RCC 7860 (cell line): Measurements from ENCODE around the gene BTBD9.
A peak's percentile ranks its signal among the peaks of the same experiment; 100 is the strongest.

ENCODE experiments used
- DNase-seq: peaks from one replicate; pipeline ENCODE4 v3.0.0-alpha.2; 2015; ENCODE audit warnings: low spot score
- FAIRE-seq: peaks from 2 replicates; lab custom pipeline; 2012; peaks lifted over from hg19 to GRCh38; lab: Jason Lieb, UNC

The BTBD9 gene

DNA sequence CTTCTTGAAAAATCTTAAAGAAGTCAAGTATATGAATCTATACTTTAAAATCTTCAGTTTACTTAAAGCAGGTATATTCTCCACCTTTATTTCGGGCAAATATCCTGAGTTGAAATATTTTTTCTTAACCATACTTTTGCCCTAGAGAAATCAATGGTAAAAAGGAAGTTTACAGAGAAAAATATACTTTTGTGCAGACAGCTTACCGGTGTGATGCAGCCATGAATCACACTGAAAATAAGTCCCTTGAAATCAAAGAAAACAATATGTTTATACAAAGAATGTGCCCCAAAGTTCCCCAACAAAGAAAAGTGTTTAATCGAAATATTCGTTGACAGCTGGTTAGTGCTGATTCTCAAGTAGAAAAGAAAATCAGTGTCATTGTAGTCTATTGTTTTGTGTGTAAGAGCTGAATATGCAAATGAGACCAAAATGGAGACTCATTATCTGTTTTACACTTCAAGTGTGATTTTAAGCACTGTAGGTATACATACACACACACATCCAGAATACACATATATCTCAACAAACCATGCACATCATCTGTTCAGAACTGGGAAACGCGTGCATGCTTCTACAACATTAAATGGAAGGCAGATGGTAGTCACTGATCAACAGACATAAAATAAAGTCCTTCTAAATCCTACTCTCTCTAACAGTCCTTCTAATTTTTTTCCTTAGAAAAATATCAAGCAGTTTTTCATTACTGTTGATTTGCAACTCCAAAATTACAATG is 73.3 kb downstream of the BTBD9 start:
- FAIRE-seq = no peak
- no peak for DNase-seq

DNA sequence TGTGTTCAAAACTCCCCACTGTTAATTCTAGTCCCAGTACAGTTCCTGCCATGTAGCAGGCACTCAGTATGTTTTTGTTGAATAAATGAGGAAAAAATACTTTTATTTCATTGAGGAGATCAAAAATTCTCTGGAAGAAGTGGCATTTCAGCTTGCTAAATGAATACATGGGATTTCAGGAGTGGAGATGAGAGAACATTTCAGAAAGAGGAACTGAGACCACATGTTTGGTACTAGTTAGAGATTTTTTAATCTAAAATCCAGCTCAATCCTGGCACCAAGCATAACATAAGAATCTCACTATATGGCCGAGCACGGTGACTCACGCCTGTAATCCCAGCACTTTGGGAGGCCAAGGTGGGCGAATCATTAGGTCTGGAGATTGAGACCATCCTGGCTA is 75.4 kb downstream of the BTBD9 start:
- no peak for FAIRE-seq
- no peak for DNase-seq

DNA sequence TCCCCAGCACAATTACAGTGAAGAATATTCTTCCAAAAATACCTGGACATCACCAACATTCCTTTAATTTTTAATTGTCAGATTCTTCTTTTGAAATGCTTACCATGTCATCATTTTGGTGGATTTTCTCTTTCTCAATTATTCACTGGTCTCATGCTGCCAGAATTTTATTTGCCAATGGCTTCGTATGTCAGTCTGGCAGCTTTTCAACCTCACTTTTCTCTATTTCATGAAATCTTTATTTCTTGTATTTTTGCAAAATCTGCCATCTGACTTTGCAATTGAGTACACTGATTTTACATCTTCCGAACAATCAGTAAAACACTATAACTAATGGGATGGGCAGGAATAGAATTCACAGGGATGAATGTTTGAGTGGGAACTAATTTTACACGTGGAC is 84.1 kb downstream of the BTBD9 start:
- DNase-seq (no peak), FAIRE-seq (no peak)

DNA sequence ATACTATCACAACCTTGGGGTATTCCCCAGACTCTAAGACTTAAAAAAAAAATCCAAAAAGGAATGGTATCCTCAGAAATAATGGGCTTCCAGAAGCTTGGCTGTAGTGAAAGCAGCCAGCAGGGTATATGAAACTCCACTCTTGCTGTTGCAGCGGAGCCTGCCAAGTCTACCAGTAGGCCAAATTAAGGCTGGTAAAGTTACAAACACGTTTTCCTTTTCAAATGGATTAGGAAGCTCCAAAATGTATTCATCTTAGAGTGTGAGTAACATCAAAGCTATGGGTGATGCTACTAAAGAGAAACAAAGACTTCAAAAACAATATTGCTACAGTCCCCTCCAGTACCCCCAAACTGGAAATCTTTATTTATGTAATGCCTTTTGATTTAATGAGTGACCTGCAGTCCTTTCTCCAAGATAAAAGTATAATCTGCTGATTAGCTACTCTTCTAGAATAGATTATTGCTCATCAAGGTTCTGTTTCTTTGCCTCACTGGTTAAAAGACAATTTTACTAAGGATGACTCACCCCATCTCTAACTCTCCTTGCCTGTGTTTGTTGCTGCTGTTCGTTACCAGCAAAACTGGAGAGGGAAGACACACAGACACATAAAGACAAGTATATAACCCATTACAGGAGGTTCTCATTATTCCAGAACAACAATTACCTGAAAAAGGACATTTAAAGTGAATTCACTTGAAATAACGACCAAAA is 84.9 kb downstream of the BTBD9 start:
- FAIRE-seq (peak; percentile 66), DNase-seq (peak; percentile 37)

DNA sequence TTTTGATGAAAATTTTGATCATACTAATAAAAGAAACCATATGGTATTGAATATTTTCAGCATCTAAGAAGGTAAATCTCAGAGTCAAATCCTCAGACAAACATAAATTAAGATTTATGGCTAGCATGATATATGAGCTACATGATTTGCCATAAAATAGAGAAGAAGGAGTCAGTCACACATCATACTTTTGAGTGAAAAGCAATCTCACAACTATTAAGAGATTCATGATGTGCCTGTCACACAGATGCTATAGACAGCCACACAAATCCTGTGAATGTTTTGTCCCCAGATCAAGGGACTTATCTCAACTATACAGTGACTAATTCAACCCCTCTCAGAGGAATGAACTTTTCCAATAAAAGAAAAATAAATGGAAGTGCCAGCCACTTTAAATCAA is 85.7 kb downstream of the BTBD9 start:
- DNase-seq = no peak
- FAIRE-seq = no peak

DNA sequence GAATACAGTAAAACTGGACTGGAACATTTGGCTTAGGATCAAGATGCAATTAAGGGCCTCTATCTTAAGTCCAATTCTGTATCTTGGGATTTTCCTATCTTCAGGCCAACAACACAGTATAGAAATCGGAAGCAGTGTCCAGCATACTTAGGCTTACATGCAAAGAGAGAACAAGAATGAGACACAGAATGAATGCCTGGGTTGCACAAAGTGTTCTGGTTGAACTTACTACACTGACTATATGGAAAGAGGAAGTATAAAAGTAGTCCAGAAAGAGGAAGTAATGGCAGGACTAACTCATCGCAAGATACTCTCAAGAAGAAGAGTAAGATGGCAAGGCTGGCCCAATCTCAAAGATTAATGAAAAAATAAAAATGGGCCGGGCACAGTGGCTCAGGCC is 87.6 kb downstream of the BTBD9 start:
- FAIRE-seq = no peak

DNA sequence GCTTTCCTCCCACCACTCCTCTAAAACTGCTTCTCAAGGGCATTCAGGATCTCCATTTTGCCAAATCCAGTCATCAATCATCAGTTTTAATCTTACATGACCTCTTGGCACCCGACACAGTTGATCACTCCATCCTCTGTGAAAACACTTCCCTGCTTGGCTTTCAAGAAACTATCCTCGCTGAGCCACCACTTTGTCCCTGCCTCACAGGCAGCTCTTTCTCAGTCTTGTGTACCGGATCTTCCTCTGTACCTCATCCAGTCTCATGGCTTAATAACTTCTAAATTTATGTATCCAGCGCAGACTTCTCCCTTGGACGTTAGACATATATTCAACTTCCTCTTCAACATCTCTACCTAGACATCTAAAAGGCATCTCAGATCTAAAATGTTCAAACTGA is 89.9 kb downstream of the BTBD9 start:
- FAIRE-seq = no peak

More for the DNA sequence above, 87.6 kb downstream of the BTBD9 start:
- no peak for DNase-seq

DNA sequence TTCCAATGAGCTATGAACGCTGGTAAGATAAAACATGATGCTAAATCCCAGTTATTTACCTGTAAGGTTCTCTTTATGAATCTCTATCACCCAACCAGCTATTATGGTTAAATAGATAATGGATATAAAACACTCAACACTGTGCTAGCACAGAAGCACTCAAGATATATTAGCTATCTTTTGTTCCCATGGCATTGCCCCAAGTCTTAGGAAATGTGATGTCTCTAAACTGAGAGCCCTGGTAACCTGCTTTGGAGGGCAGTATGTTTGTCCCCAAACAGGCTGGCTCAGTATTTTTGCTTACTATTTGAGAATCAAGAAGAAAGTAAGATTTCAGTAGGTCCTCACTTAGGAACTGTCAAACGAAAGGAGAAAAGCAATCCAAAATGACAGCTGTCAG is 90.5 kb downstream of the BTBD9 start:
- DNase-seq = no peak

More for the DNA sequence above, 89.9 kb downstream of the BTBD9 start:
- DNase-seq = no peak

DNA sequence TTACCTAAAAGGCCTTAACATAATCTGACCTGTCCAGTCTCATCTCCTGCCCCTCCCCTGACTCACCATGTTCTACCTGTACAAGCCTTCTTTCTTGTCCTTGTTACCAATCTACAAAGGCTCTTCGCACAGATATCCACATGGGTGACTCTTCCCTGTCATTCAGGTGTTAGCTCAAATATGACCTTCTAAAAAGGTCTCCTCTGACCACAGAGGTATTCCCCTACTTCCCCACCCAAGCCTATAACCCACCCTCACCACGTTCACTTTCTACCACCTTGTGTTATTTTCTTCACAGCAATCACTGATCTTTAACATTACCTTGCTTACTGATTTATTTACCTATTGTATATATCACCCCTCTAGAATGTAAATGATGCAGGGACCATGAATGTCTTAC is 96.7 kb downstream of the BTBD9 start:
- no peak for DNase-seq

More for the DNA sequence above, 90.5 kb downstream of the BTBD9 start:
- no peak for FAIRE-seq

DNA sequence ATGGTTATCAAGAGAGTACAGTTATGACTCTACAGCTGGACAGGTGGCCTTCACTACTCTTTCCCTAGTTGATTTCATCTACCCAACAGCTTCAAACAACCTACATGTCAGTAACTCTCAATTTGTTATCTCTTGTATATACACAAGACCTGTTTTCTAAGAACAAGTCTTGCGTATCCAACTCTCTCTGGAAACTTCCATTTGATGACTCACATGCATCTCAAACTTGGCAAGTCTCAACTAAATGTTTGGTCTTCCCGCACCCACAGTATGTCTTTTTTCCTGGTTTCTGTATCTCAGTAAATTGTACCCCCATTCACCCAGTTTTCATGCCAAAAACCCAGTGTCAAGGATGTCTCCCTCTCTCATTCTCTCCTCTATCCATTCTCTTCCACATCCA is 97.7 kb downstream of the BTBD9 start:
- DNase-seq (no peak), FAIRE-seq (no peak)

More for the DNA sequence above, 96.7 kb downstream of the BTBD9 start:
- FAIRE-seq = no peak

DNA sequence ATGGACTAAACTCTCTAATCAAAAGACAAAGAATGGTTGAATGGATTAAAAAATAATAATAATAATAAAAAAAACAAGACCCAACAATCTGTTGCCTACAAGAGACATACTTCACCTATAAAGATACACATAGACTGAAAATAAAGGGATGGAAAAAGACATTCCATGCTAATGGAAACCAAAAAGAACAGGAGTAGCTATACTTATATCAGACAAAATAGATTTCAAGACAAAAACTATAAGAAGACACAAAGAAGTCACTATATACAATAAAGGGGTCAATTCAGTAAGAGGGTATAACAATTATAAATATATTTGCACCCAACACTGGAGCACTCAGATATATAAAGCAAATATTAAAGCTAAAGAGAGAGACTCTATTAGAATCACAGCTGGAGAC is 106.7 kb downstream of the BTBD9 start:
- no peak for FAIRE-seq
- DNase-seq = no peak

DNA sequence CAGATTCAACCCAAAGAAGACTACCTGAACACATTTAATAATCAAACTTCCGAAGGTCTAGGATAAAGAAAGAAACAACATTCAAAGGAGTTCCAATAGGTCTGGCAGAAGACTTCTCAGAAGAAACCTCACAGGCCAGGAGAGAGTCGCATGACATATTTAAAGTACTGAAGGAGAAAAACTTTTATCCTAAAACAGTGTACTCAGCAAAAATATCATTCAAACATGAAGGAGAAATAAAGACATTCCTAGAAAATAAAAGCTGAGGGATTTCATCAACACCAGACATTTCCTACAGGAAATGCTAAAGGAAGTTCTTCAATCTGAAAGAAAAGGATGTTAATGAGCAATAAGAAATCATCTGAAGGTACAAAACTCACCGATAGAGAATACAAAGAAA is 108.6 kb downstream of the BTBD9 start:
- DNase-seq (no peak), FAIRE-seq (no peak)

DNA sequence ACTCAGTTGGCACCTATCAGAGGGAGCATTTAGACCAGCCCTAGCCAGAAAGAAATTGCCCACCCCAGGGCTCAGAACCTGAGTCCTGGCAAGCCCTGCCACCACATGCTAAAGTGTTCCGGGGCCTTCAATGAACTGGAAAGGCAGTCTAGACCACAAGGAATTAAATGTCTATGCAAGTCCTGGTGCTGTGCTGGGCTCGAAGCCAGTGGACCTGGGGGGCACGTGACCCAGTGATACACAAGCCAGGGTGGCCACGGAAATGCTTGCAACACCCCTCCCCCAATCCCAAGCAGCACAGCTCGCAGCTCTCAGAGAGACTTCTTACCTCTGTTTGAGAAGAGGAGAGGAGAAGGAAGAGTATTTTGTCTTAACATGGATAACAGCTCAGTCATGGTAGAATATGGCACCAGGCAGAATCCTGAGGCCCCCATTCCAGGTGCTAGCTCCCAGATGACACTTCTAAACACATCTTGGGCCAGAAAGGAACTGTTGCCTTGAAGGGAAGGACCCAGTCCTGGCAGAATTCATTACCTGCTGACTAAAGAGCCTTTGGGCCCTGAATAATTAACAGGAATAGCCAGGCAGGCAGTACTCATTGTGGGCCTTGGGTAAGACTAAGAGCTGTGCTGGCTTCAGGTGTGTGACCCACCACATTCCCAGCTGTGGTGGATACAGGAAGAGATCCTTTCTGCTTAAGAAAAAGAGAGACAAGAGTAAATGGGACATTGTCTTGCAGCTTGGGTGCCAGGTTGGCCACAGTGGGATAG is 111.3 kb downstream of the BTBD9 start:
- DNase-seq (no peak), FAIRE-seq (no peak)

DNA sequence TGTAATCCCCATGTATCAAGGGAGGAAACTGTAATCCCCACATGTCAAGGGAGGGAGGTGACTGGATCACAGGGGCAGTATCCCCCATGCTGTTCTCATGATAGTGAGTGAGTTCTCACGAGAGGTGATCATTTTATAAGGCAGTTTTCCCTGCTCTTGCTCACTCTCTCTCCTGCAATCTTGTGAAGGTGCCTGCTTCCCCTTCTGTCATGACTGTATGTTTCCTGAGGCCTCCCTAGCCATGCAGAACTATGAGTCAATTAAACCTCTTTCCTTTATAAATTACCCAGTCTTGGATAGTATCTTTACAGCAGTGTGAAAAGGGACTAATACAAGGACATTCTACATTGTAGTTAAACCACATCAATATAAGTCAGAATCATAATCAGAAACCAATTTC is 112.4 kb downstream of the BTBD9 start:
- no peak for FAIRE-seq
- no peak for DNase-seq

DNA sequence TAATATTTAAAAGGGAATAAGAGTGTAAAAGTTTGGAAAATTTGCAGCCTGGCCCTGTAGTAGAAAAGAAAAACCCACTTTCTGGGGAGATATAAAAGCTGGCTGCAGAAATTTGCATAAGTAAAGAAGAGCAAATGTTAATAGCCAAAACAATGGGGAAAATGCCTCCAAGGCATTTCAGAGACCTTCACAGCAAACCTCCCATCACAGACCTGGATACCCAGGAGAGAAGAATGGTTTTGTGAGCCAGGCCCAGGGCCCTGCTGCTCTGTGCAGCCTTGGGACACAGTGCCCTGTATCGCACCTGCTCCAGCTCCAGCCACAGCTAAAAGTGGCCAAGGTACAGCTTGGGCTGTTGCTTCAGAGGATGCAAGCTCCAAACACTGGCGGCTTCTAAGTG is 113.8 kb downstream of the BTBD9 start:
- DNase-seq = no peak
- FAIRE-seq = no peak

DNA sequence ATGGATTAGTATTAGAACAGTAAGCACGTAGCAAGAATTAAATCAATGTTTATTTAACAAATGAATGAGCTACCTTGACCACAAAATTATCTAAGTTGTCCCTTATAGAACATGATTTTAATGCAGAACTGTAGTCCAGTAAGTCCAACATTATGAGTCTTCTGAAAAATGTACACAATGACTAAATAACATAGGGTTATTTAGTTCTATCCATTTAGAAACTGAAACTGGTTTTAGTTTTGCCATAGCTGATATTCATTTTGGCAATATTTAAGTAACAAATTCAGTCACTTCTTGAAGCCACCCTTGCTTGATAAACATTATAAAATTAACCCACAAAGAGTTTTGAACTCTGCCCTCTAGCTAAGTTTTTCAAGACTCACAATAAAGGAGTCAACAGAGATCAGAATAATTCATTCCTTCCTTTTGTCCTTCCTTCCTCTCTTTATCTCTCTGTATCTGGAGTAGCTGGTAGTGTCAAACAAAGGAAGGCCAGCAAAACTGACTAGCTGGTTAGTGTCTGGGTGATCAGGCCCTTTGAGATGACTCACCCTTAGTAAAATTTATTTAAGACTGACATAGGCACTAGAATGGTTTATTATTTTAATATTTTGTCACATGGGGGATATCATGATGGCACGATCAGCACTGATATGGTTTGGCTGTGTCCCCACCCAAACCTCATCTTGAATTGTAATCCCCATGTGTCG is 115.1 kb downstream of the BTBD9 start:
- DNase-seq (no peak), FAIRE-seq (no peak)

DNA sequence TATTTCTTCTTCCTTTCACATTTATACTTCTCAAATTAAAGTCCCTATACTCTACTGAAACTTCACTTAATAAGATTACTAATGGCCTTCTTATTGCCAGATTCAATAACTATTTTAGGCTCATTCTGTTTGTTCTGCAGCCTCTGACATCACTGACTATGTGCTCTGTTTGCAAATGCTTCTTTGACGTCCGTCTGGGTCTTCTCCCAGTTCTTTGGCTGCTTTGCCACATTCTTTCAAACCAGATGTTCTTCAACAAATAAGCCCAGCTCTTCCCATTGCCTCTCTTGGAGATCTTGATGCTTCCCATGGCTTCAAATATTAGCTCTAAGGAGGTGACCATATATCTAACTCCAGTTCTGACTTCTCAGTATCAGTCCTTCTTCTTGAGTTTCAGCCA is 117.4 kb downstream of the BTBD9 start:
- FAIRE-seq (no peak), DNase-seq (no peak)

DNA sequence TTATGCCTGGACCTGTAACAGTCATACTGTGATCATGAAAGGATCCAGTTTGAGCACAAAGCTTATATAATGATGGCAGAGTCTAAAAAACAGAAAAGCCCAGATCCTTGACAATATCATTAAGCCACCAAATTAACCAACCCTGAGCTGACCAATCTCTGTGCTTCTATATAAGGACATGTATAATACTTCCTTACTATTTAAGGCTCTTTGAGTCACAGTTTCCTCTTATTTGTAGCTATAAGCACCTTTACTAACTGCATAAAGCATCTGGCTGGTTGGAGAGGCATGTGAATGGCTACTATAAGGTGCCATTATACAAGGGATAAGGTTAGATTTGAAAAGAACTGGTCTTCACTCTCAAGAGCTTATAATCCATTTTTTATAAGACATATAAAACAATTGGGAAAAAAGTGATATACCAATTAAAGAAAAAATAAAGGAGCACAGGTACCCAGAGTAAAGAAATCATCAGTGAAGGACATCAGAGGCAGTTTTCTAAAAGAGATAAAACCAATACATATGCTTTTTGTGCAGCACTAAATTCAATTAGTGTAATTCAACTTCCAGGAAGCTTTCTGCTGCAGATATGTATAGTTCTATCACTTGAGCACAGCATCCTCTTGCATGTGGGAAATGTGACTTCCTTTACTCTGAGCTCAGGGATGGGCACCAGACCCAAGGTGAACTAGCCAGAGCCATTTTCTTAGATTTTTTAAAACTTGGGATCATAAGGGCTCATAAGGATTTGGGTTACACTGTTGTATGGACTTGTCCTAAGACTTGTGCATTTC is 121.0 kb downstream of the BTBD9 start:
- FAIRE-seq (no peak), DNase-seq (no peak)

DNA sequence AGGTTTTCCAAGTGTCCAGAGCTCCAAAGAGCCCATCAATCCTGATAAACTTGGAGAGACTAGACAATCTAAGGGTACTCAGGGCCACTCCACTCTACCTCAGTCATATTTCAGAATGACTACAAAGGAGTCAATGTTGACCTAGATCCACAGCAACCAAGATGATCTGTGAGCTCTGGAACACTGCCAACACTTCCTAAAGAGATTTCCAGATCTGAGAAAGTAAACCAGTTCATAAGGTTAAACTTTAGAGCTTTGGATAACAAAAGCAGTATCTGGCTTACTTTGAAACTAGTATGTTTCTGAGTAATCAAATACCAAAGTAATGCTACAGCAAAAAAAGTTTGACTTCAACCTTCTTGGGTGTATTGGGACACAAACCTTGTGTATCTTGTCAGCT is 122.7 kb downstream of the BTBD9 start:
- DNase-seq (peak; percentile 13), FAIRE-seq (no peak)

DNA sequence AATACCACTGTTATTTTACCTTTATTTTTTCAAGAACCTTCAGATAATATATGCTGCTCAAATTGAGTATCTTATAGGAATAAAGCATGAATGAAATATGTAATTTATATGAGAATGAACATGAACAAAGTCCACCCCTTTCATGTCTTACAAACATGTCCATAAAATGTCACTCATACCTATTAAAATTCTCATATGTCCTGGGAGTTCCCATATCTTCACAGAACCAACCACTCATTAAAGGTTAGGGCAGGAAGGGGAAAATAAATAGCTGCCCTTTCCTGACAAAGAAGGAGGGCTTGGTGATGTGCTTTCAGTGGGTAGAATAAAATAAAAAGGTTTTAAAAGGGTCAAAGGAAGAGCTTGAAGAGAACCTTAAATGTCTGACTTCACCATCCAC is 125.3 kb downstream of the BTBD9 start:
- DNase-seq = no peak
- no peak for FAIRE-seq
